Loucy (cell line): ENCODE results near the gene LMO2.

Experiments
- H2AFZ ChIP-seq: fragments of 200-600 bp; sonication (generic); 2 replicates; pipeline ENCODE4 v1.6.0; 2016; ENCODE audit warnings: antibody characterized with exemption, mild to moderate bottlenecking, low read length, moderate library complexity
- H3F3A ChIP-seq: fragments of 200-600 bp; 2 replicates; pipeline ENCODE4 v1.6.0; 2016; ENCODE audit warnings: antibody characterized with exemption, low read depth, mild to moderate bottlenecking
- H3K27me3 ChIP-seq: fragments of 200-600 bp; sonication (generic); 2 replicates; pipeline ENCODE4 v1.6.1; 2014; ENCODE audit warnings: low read length, mild to moderate bottlenecking; ENCODE audit not compliant: insufficient read depth, poor library complexity, severe bottlenecking
- H3K36me3 ChIP-seq: fragments of 200-600 bp; sonication (generic); 2 replicates; pipeline ENCODE4 v1.6.1; 2016; ENCODE audit warnings: low read length; ENCODE audit not compliant: insufficient read depth
- H3K4me1 ChIP-seq: fragments of 200-600 bp; sonication (generic); 2 replicates; pipeline ENCODE4 v1.5.1; 2014; ENCODE audit warnings: low read length, mild to moderate bottlenecking; ENCODE audit not compliant: insufficient read depth, poor library complexity, severe bottlenecking
- H3K4me2 ChIP-seq: fragments of 200-600 bp; sonication (generic); 2 replicates; pipeline ENCODE4 v1.6.0; 2014; ENCODE audit warnings: antibody characterized with exemption, low read length, low read depth, mild to moderate bottlenecking; ENCODE audit not compliant: poor library complexity, severe bottlenecking
- H3K4me3 ChIP-seq: fragments of 200-600 bp; sonication (generic); 2 replicates; pipeline ENCODE4 v1.5.1; 2014; ENCODE audit warnings: low read length, mild to moderate bottlenecking, mixed read lengths; ENCODE audit not compliant: poor library complexity, severe bottlenecking
- H3K79me2 ChIP-seq: fragments of 200-600 bp; sonication (generic); 2 replicates; pipeline ENCODE4 v1.6.1; 2014; ENCODE audit warnings: low read length; ENCODE audit not compliant: insufficient read depth
- H3K9ac ChIP-seq: fragments of 200-600 bp; sonication (generic); 2 replicates; pipeline ENCODE4 v1.6.0; 2014; ENCODE audit warnings: mild to moderate bottlenecking, low read depth, low read length, moderate library complexity; ENCODE audit not compliant: poor library complexity, severe bottlenecking
- H3K9me2 ChIP-seq: fragments of 200-600 bp; sonication (generic); replicated peaks from 2 replicates; pipeline ENCODE4 v1.6.1; 2016; ENCODE audit warnings: low read depth, low read length, mixed read lengths
- H3K9me3 ChIP-seq: fragments of 200-600 bp; sonication (generic); 2 replicates; pipeline ENCODE4 v1.6.1; 2014; ENCODE audit warnings: mild to moderate bottlenecking, antibody characterized with exemption, low read length, low read depth; ENCODE audit not compliant: insufficient read depth
- H4K20me1 ChIP-seq: fragments of 200-600 bp; sonication (generic); 2 replicates; pipeline ENCODE4 v1.6.0; 2014; ENCODE audit warnings: antibody characterized with exemption, low read length, mild to moderate bottlenecking; ENCODE audit not compliant: insufficient read depth, poor library complexity, severe bottlenecking
- CTCF ChIP-seq: fragments of 200-600 bp; sonication (generic); conservative IDR thresholded peaks from 2 replicates; pipeline ENCODE4 v1.5.1; 2014; ENCODE audit warnings: mild to moderate bottlenecking, antibody characterized with exemption, low read length
- EZH2phosphoT487 ChIP-seq: fragments of 200-600 bp; IDR thresholded peaks from 2 replicates; pipeline ENCODE4 v1.6.1; 2018; ENCODE audit warnings: antibody characterized with exemption, mild to moderate bottlenecking, moderate library complexity, borderline replicate concordance

Gene LMO2

GRCh38 chr11:33847251-33847650 is 44.6 kb downstream of the LMO2 start:
- no peaks in the 10 kb centered on the region for H3K9me3 ChIP-seq
- H4K20me1 ChIP-seq, result no peaks in the 10 kb centered on the region
- H3K4me3 ChIP-seq, result no peak overlapping the region
- no peaks in the 10 kb centered on the region for H3K27me3 ChIP-seq
- H3K79me2 ChIP-seq, result no peaks in the 10 kb centered on the region
- H3K9me2 ChIP-seq, result no peaks in the 10 kb centered on the region
- TF ChIP-seq CTCF (no peak), EZH2phosphoT487 (no peak)
- H3K36me3 ChIP-seq, result no peaks in the 10 kb centered on the region
- no peaks in the 10 kb centered on the region for H3F3A ChIP-seq
- H2AFZ ChIP-seq, result no peak overlapping the region
- no peaks in the 10 kb centered on the region for H3K4me1 ChIP-seq
- H3K9ac ChIP-seq, result no peak overlapping the region
- H3K4me2 ChIP-seq, result no peak overlapping the region

- Histone ChIP-seq H3K4me1 (no peaks in the 10 kb centered on the region), H4K20me1 (no peaks in the 10 kb centered on the region), H3K79me2 (no peaks in the 10 kb centered on the region), H3K4me3 (no peak overlapping the region), H3K9ac (no peak overlapping the region), H3F3A (no peaks in the 10 kb centered on the region), H3K9me3 (no peaks in the 10 kb centered on the region), H2AFZ (no peak overlapping the region), H3K27me3 (no peaks in the 10 kb centered on the region), H3K9me2 (no peaks in the 10 kb centered on the region), H3K36me3 (no peaks in the 10 kb centered on the region), H3K4me2 (no peak overlapping the region)
- TF ChIP-seq EZH2phosphoT487 (no peak), CTCF (no peak)
These were observed 47.6 kb downstream of the LMO2 start for GRCh38 chr11:33844236-33844635.

- Histone ChIP-seq H3K9me2 (no peaks in the 10 kb centered on the region), H3K4me1 (no peaks in the 10 kb centered on the region), H3K9me3 (no peaks in the 10 kb centered on the region), H3K27me3 (no peaks in the 10 kb centered on the region), H3K9ac (no peak overlapping the region), H3F3A (no peaks in the 10 kb centered on the region), H3K79me2 (no peaks in the 10 kb centered on the region), H3K4me2 (no peak overlapping the region), H3K36me3 (no peaks in the 10 kb centered on the region), H3K4me3 (no peak overlapping the region), H4K20me1 (no peaks in the 10 kb centered on the region), H2AFZ (no peak overlapping the region)
- no peak for TF ChIP-seq EZH2phosphoT487
- TF ChIP-seq CTCF, result no peak
These were observed 48.9 kb downstream of the LMO2 start for GRCh38 chr11:33843018-33843417.
